GM23248 (cell line): ENCODE results near the gene RAB44. TPM values are rescaled to one million over a fixed set of nuclear protein-coding genes. Genes with fewer than 3 reads are reported as not detected.

Experiments used
- DNase-seq: peaks from one replicate; pipeline ENCODE4 v3.0.0-alpha.2; 2015
- H2AFZ ChIP-seq: fragments of 200-600 bp; sonication (generic); 2 replicates; pipeline ENCODE4 v1.6.1; 2016; ENCODE audit warnings: antibody characterized with exemption
- H3F3A ChIP-seq: fragments of 200-600 bp; sonication (generic); 2 replicates; pipeline ENCODE4 v1.6.1; 2016; ENCODE audit warnings: mild to moderate bottlenecking, antibody characterized with exemption, mixed run types; ENCODE audit not compliant: insufficient read depth
- H3K27ac ChIP-seq: fragments of 200-600 bp; sonication (generic); 2 replicates; pipeline ENCODE4 v1.5.1; 2016; ENCODE audit warnings: mild to moderate bottlenecking
- H3K27me3 ChIP-seq: fragments of 200-600 bp; sonication (generic); replicated peaks from 2 replicates; pipeline ENCODE4 v1.6.1; 2016; ENCODE audit warnings: mild to moderate bottlenecking; ENCODE audit not compliant: insufficient read depth
- H3K36me3 ChIP-seq: fragments of 200-600 bp; sonication (generic); 2 replicates; pipeline ENCODE4 v1.6.1; 2016; ENCODE audit warnings: low read depth, mild to moderate bottlenecking
- H3K4me1 ChIP-seq: fragments of 200-600 bp; sonication (generic); 2 replicates; pipeline ENCODE4 v1.6.1; 2016; ENCODE audit warnings: mild to moderate bottlenecking; ENCODE audit not compliant: insufficient read depth
- H3K4me2 ChIP-seq: fragments of 200-600 bp; sonication (generic); one replicate; pipeline ENCODE4 v1.6.1; 2016; ENCODE audit warnings: mild to moderate bottlenecking; ENCODE audit not compliant: unreplicated experiment
- H3K4me3 ChIP-seq: fragments of 200-600 bp; sonication (generic); 2 replicates; pipeline ENCODE4 v1.5.1; 2016; ENCODE audit warnings: mild to moderate bottlenecking
- H3K79me2 ChIP-seq: fragments of 200-600 bp; sonication (generic); 2 replicates; pipeline ENCODE4 v1.6.1; 2016; ENCODE audit warnings: mild to moderate bottlenecking; ENCODE audit not compliant: insufficient read depth
- H3K9ac ChIP-seq: fragments of 200-600 bp; sonication (generic); 2 replicates; pipeline ENCODE4 v1.6.1; 2016; ENCODE audit warnings: mild to moderate bottlenecking
- H3K9me2 ChIP-seq: fragments of 200-600 bp; sonication (generic); 2 replicates; pipeline ENCODE4 v1.6.1; 2016; ENCODE audit warnings: mixed run types, mild to moderate bottlenecking, moderate library complexity; ENCODE audit not compliant: insufficient read depth
- H3K9me3 ChIP-seq: fragments of 200-600 bp; sonication (generic); one replicate; pipeline ENCODE4 v1.6.1; 2017; ENCODE audit warnings: low read depth
- H4K20me1 ChIP-seq: fragments of 200-600 bp; sonication (generic); 2 replicates; pipeline ENCODE4 v1.6.0; 2016; ENCODE audit not compliant: insufficient read depth
- EZH2 ChIP-seq: fragments of 200-600 bp; sonication (generic); IDR thresholded peaks from 2 replicates; pipeline ENCODE4 v1.6.1; 2018; ENCODE audit warnings: antibody characterized with exemption, mild to moderate bottlenecking; ENCODE audit not compliant: insufficient read depth, poor library complexity, severe bottlenecking
- EZH2phosphoT487 ChIP-seq: fragments of 200-600 bp; sonication (generic); IDR thresholded peaks from 2 replicates; pipeline ENCODE4 v1.6.1; 2018; ENCODE audit warnings: antibody characterized with exemption, moderate library complexity, mild to moderate bottlenecking, low read depth; ENCODE audit not compliant: insufficient read depth
- WGBS, 2 experiments: methylation state at CpG; one replicate each; pipeline ENCODE4 v1.1.6; 2015 to 2017; ENCODE audit warnings: low lambda C conversion rate in 2 of 2, low coverage in 1 of 2; ENCODE audit errors: missing lambda C conversion rate in 2 of 2; 5-methylcytosine and 5-hydroxymethylcytosine counted together
- in situ Hi-C: fragments of 300-500 bp; cut with MboI; formaldehyde crosslinking; loops from 2 replicates; pipeline ENCODE4 v1.15.0; 2020
- polyA plus RNA-seq: library from polyadenylated mRNA; unstranded; fragments of >200 nt; fragmentation: Nextera tagmentation; extraction: Ambion mirVana; gene quantifications from 2 replicates; pipeline ENCODE4 v1.2.1, GENCODE V29; 2016
- total RNA-seq: library from RNA; depleted of rRNA; stranded (reverse); fragments of >200 nt; shearing (Covaris generic); gene quantifications from 2 replicates; pipeline ENCODE4 v1.2.3, GENCODE V29; 2014

RAB44 gene
- total and polyA plus RNA-seq, 2 experiments from 2014 or later, result not detected

DNA sequence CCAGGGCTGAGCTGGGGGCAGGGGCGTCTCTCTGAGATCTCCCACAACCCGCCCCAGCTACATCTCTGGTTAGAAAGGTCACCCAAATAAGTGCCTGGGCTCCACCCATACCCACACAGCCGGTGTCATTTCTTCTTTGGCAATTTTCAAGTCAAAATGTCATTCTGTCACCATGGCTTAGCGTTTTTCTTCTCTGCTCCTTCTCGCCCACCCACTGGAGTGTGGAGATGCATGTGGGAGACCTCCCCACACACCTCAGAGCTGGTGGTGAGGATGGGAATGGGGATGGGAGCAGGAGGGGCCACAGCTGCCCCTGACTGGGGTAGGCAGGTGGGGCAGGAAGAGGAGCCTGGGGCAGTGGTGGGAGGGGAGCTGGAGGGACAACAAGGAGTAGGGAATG is 78.5 kb downstream of the RAB44 start:
- Histone ChIP-seq H3K27me3 (no peaks in the 10 kb centered on the region), H3K9me3 (no peaks in the 10 kb centered on the region), H3K4me1 (no peaks in the 10 kb centered on the region), H3K79me2 (no peaks in the 10 kb centered on the region), H3K36me3 (no peaks in the 10 kb centered on the region), H3K9me2 (no peaks in the 10 kb centered on the region), H3K4me2 (no peak overlapping the region), H4K20me1 (no peaks in the 10 kb centered on the region), H2AFZ (no peak overlapping the region), H3K9ac (no peak overlapping the region), H3K4me3 (no peak overlapping the region), H3F3A (no peaks in the 10 kb centered on the region), H3K27ac (no peak overlapping the region)
- no peak for DNase-seq
- in situ Hi-C loops, result loop anchor here (10.0 kb wide), 2 partner anchors 229 to 439 kb away; partner anchors contain the start of gene FGD2
- TF ChIP-seq EZH2phosphoT487 (no peak), EZH2 (no peak)
- 77 to 80% methylated on average over 5 of the region's 5 CpGs for WGBS, 2 experiments

DNA sequence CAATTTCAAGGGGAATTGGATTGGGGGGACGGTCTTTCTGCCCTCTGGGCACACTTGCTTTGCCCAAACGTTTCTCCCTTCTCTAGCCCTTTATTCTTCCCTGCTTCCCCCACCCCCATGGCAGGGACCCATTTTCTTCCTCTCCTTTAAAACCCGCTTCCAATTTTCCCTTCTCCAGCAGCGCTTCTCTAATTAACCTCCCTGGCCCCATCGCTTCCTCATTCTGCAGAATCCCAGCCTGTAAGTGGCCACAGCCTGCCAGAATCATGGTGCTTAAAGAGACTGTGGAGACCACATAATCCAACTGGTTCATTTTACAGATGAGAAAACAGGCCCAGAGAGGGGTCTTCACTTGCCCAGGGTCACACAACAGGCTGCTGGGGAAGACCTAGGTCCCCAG is 80.2 kb downstream of the RAB44 start:
- H3K4me1 ChIP-seq, result no peaks in the 10 kb centered on the region
- no peak for DNase-seq
- TF ChIP-seq EZH2phosphoT487 (no peak), EZH2 (no peak)
- no peaks in the 10 kb centered on the region for H3F3A ChIP-seq
- no peaks in the 10 kb centered on the region for H3K9me2 ChIP-seq
- no peak overlapping the region for H3K4me2 ChIP-seq
- no peak overlapping the region for H3K4me3 ChIP-seq
- no peaks in the 10 kb centered on the region for H3K36me3 ChIP-seq
- no peak overlapping the region for H3K27ac ChIP-seq
- in situ Hi-C loops, result loop anchor here (10.0 kb wide), 2 partner anchors 227 to 437 kb away; partner anchors contain the start of gene FGD2
- no peaks in the 10 kb centered on the region for H3K27me3 ChIP-seq
- no peaks in the 10 kb centered on the region for H3K79me2 ChIP-seq
- 78 to 84% methylated on average over 5 of the region's 5 CpGs for WGBS, 2 experiments
- no peak overlapping the region for H3K9ac ChIP-seq
- H2AFZ ChIP-seq, result no peak overlapping the region
- no peaks in the 10 kb centered on the region for H4K20me1 ChIP-seq
- H3K9me3 ChIP-seq, result no peaks in the 10 kb centered on the region

DNA sequence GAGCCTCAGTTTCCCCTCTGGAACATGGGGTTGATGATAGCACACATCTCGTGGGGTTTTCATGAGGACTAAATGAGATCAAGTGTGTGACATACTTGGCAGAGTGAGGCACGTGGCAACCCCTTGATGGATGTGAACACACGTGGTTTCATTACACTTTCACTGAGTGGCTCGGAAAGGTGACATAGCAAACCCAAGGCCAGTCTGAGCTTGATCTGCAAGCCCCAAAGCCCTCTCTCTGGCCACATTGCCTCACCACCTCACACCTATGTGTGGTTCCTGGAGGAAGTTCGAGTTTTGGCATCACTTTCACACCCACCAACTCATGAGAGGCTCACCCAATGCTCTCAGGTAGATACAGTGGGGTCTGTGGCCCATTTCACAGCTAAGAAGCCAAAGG is 81.6 kb downstream of the RAB44 start:
- Histone ChIP-seq H4K20me1 (no peaks in the 10 kb centered on the region), H3K36me3 (no peaks in the 10 kb centered on the region), H3F3A (no peaks in the 10 kb centered on the region), H3K4me3 (no peak overlapping the region), H3K9ac (no peak overlapping the region), H3K4me1 (no peaks in the 10 kb centered on the region), H3K4me2 (no peak overlapping the region), H3K9me2 (no peaks in the 10 kb centered on the region), H2AFZ (no peak overlapping the region), H3K27me3 (no peaks in the 10 kb centered on the region), H3K79me2 (no peaks in the 10 kb centered on the region), H3K27ac (no peak overlapping the region), H3K9me3 (no peaks in the 10 kb centered on the region)
- no peak for TF ChIP-seq EZH2phosphoT487
- TF ChIP-seq EZH2, result no peak
- in situ Hi-C loops, result loop anchor here (10.0 kb wide), 2 partner anchors 226 to 436 kb away; partner anchors contain the start of gene FGD2
- 55 to 60% methylated on average over 5 of the region's 5 CpGs for WGBS, 2 experiments
- no peak for DNase-seq

DNA sequence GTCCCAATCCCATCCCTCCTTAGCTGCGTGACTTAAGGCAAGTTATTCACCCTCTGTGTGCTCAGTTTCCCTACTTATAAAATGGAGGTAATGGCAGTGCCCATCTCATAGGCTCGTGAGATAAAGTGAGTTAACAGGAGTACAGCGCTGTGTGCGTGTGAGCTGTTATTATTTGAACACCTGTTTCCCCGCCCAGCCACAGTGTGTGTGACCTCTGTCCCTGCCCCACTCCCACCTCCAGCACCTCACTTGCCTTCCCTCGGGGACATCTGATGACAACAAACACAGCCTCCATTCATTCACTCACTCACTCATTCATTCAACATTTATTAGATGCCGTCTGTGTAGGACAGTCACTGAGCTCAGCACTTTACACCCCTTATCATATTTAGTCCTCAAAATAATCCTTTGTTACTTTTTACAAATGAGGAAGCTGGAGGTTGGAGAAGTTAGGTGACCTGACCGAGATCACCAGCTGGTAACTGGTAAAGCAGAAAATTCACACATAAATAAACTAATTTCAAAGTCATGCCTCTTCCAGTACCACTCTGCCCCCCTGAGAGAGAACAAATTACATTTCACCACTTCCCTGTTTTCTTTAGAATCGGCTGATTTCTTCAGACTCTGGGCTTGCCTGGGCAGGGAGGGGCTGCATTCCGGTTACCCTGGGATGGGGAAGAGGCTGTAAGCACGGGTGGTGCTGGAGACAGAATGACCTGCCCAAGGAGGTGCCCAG is 83.0 kb downstream of the RAB44 start:
- Histone ChIP-seq H3K79me2 (no peaks in the 10 kb centered on the region), H4K20me1 (no peaks in the 10 kb centered on the region), H3F3A (no peaks in the 10 kb centered on the region), H3K27me3 (no peaks in the 10 kb centered on the region), H3K27ac (no peak overlapping the region), H2AFZ (no peak overlapping the region), H3K4me1 (no peaks in the 10 kb centered on the region), H3K9me2 (no peaks in the 10 kb centered on the region), H3K9me3 (no peaks in the 10 kb centered on the region), H3K4me3 (no peak overlapping the region), H3K9ac (no peak overlapping the region), H3K36me3 (no peaks in the 10 kb centered on the region), H3K4me2 (no peak overlapping the region)
- WGBS, 2 experiments, result 78% methylated on average over 11 of the region's 11 CpGs
- TF ChIP-seq EZH2, result no peak
- no peak for TF ChIP-seq EZH2phosphoT487
- no peak for DNase-seq
- in situ Hi-C loops, result no loop called here
